Mammary epithelial cell (primary cell): ENCODE data around the gene MSL3.

Source experiments
- CTCF ChIP-seq, 2 donors: IDR thresholded peaks in 1 of 2; conservative IDR thresholded peaks in 1 of 2; 2 replicates each; pipeline ENCODE4 v1.5.1; 2011 to 2012; ENCODE audit warnings: inconsistent platforms in 2 of 2, low read length in 2 of 2, mild to moderate bottlenecking in 2 of 2, control low read depth in 1 of 2, low read depth in 1 of 2; ENCODE audit not compliant: insufficient read depth in 1 of 2; ENCODE audit errors: extremely low read depth in 1 of 2
- EZH2 ChIP-seq: IDR thresholded peaks from 2 replicates; pipeline ENCODE4 v1.6.1; 2012; ENCODE audit warnings: low read length, inconsistent platforms, borderline replicate concordance

GRCh38 chrX:11756354-11757318 is 1.4 kb upstream of the MSL3 start:
- TF ChIP-seq CTCF (conservative IDR thresholded peaks at IDR 0.05 in 1 of 2, IDR thresholded peaks at IDR 0.05 in 1 of 2; ENCODE audit: extremely low read depth in 1 of 2, insufficient read depth in 1 of 2, low read depth in 1 of 2, low read length in 2 of 2) (peak in 1 of 2 donors; percentile 19), EZH2 (no peak)
